Activated CD8-positive, alpha-beta memory T cell treated with anti-CD3 and anti-CD28 coated beads for 36 hours (primary cell): ENCODE data around the gene REM2. TPM values are rescaled to one million over a fixed set of nuclear protein-coding genes. Genes with fewer than 3 reads are reported as not detected.

Experiments
- CTCF ChIA-PET: fragments of 350-600 bp; sonication (Branson Sonifier 250); formaldehyde crosslinking; loops from one replicate; lab custom pipeline; 2021; ENCODE audit warnings: antibody characterized with exemption; lab: Charles Lee
- POLR2A ChIA-PET: fragments of 350-600 bp; sonication (Branson Sonifier 250); formaldehyde crosslinking; loops from one replicate; lab custom pipeline; 2021; ENCODE audit warnings: antibody characterized with exemption; lab: Charles Lee
- total RNA-seq, 2 experiments: library from RNA; stranded (reverse); gene quantifications; one replicate each; pipeline ENCODE4 v1.2.3, GENCODE V29; 2021

Gene REM2, protein sequence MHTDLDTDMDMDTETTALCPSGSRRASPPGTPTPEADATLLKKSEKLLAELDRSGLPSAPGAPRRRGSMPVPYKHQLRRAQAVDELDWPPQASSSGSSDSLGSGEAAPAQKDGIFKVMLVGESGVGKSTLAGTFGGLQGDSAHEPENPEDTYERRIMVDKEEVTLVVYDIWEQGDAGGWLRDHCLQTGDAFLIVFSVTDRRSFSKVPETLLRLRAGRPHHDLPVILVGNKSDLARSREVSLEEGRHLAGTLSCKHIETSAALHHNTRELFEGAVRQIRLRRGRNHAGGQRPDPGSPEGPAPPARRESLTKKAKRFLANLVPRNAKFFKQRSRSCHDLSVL
- under 1 TPM in 1 of 2 experiments, not detected in 1; 0.11 TPM for total RNA-seq

DNA sequence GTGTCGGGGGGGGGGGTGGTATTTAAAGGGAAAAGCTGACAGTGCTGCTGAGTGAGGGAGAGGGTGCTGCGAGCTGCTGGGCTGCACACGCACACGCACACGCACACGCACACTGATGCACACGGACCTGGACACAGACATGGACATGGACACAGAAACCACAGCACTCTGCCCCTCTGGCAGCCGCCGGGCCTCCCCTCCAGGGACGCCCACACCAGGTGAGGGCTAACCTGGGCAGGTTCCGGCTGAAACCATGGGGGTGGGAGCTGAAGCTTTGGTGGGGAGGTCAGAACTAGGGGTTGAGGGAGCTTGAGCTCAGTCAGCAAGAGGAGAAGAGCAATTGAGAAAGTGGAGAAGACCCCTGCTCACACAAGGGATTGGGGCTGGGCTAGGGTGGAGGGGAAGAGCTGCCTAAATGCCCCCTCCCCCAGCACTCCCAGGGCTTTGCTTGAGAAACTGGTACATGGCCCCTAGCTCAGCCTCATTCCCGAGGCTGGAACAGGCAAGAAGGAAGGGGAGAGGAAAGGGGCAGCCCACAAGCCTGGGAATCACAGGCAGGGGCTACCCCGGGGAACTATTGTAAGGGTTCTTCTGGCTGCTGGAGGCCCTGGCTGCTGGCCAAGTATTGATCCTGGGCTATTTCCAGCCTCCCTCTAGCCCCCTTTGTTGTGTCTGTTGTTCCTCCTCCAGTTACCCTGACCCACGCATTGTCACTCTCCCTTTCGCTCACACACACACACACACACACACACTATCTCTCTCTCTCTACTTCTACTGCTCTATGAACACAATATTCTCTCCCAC is at the start of gene REM2:
REM2 (plus strand) TSS at position 50 of the 804 bp plus-strand sequence; CDS start at position 116, 66 bp downstream.
- ChIA-PET POLR2A (interaction anchor here (0.6 to 2.1 kb wide), 2 partner anchors 12 to 56 kb away, joined by 3 to 7 read pairs; partner anchors contain the start of gene LRP10), CTCF (interaction anchor here (0.6 to 4.0 kb wide), 7 partner anchors 11 to 313 kb away, joined by 3 to 34 read pairs (median 5); partner anchors contain the start of gene LRP10)

DNA sequence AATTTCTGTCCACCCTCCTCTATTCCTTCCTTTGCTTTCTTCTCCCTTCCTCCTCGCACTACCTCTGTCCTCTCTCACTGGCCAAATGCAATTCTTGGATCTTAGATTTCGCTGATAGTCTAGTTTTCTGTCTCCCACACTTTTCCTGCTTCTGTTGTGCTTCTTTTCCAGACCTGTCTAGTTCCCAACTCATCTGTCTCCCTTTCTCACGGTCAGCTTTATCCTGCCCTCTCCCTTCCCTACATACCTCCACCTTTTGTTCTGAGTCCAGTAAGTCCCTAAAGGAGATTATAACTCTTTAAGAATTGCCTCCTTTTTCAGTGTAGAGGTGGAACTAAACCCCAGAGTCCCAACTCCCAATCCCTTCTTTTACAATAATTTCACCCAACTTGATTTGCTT is 47.5 kb upstream of the REM2 start:
- CTCF ChIA-PET: interaction anchor here (0.7 to 1.2 kb wide), 3 partner anchors 16 to 94 kb away, joined by 3 read pairs; partner anchors contain the start of gene PRMT5
- POLR2A ChIA-PET: interaction anchor here (0.7 kb wide), 1 partner anchor 14 kb away, joined by 3 read pairs; no protein-coding TSS in a partner anchor

DNA sequence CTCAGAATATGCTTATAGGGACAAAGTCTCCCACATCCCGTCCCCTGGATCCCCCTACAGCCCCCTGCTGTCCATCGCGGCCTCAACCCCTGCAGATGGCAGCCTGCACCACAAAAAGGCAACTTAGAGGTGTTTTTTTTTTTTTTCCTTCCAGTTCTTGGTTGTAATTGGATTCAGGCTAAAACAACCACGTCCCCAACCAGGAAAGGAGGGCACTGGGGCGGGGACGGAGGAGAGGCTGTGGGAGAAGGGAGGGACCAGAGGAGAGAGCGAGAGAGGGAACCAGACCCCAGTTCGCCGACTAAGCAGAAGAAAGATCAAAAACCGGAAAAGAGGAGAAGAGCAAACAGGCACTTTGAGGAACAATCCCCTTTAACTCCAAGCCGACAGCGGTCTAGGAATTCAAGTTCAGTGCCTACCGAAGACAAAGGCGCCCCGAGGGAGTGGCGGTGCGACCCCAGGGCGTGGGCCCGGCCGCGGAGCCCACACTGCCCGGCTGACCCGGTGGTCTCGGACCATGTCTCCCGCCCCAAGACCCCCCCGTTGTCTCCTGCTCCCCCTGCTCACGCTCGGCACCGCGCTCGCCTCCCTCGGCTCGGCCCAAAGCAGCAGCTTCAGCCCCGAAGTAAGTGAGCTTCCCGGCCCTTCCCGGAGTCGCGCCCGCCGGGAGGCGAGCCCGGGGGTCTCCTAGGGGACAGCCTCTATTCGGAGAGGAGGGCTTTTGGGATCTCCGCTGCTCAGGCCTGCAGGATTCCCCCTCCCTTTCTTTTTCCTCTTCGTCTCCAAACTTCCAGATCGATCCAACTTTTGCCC is 46.5 kb upstream of the REM2 start, which contains the start of gene MMP14:
MMP14 (plus strand) TSS at position 285 of the 813 bp plus-strand sequence; CDS start at position 518, 233 bp downstream.
- ChIA-PET CTCF (interaction anchor here (0.6 to 3.6 kb wide), 3 partner anchors 17 to 238 kb away, joined by 3 to 25 read pairs (median 4); partner anchors contain the start of genes ABHD4 and AJUBA), POLR2A (interaction anchor here (0.7 kb wide), 2 partner anchors 13 to 70 kb away, joined by 3 read pairs; partner anchors contain the start of gene OXA1L)

DNA sequence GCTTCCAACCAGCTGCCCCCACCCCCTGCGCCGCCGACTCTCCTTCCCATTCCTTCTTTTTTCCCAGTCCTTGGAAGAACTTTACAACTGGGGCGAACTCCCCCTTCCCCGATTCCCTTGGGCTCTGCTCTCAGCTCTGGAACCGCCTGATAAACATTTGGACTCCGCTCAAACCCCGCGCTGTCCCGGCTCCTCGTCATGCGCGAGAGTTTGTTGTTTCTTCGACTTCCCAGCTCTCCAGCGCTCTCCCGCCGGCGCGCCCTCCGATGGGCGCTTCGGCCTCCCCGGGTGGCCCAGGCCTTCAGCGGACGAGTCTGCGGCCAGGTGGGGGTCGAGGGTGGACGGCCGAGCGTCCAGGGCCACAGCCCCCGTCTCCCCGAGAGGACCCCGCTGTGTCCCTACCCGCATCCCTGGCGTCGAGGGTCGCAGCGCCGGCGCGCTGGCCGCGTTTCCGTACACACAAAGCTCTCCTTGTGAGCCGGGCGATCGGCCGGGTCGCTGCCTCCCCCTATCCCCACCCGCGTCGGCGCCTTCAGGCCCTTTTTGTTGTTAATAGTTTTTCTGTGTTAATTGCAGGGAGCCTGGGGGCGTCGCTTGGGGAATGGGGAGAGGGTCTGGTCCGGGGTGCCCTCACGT is 45.8 kb upstream of the REM2 start:
- ChIA-PET CTCF (interaction anchor here (0.6 to 3.6 kb wide), 4 partner anchors 10 to 239 kb away, joined by 3 to 25 read pairs (median 4); partner anchors contain the start of genes ABHD4 and AJUBA), POLR2A (interaction anchor here (0.7 kb wide), 1 partner anchor 71 kb away, joined by 3 read pairs; the partner anchor contains the start of gene OXA1L)

DNA sequence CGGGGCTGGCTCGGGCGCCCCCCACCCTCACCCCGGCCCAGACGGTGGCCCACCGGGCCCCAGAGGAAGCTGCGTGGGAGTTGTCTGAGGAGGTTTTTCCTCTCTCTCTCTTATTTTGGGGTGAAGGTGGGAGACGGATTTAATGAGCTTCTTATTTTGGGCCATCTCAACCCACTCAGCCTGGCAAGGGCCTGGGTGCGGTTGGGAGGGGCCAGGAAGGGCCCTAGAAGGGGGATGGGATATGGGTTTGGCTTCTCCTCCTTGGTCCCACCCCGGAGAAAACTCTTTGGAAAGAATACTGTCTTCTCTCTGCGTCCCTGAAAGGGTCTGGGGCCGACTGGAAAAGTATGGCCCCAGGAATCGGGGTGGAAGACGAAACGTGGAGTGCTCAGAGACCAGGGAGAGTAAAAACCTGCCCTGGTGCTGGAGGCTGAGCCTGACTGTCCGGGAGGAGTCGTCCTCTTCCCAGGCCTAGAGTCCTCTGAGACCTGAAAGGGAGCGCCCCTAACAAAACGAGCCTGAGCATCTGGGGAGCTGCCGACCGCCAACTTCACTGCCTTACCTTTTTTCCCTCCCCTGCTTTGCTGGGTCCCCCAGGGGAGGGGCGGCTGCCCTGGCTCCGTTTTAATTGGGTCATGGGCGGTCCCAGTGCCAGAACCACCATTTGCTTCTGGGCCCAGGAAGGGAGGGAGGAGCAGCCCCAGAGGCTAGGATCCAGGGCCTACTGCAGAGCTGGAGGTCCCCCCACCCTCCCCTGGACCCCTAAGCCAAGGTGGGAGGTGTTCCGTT is 45.1 kb upstream of the REM2 start:
- POLR2A ChIA-PET: no interaction called here
- CTCF ChIA-PET: interaction anchor here (1.0 to 3.6 kb wide), 3 partner anchors 11 to 268 kb away, joined by 3 to 25 read pairs (median 6); no protein-coding TSS in a partner anchor

DNA sequence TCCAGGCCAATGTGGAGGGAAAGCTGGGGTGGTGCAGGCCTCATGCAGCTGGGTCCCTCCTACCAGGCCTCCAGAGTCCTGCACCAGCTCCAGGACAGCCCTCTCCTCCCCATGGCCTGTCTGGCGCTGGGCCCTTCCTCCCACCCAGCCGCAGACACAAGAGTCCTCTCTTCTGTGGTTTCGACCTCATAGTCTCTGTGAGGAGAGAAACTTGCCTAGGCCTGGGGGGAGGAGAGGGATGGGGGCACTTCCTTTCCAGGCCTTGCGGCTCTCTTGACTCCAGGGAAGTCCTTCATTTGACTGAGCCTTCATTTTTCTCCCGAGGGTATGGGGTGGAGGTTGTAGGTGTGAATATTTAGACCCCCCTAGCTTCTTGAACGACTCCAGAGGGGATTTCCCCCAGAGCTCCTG is 44.4 kb upstream of the REM2 start:
- CTCF ChIA-PET: interaction anchor here (1.6 to 3.6 kb wide), 2 partner anchors 15 to 268 kb away, joined by 6 to 25 read pairs; no protein-coding TSS in a partner anchor
- POLR2A ChIA-PET: interaction anchor here (0.6 kb wide), 1 partner anchor 8 kb away, joined by 3 read pairs; no protein-coding TSS in a partner anchor

DNA sequence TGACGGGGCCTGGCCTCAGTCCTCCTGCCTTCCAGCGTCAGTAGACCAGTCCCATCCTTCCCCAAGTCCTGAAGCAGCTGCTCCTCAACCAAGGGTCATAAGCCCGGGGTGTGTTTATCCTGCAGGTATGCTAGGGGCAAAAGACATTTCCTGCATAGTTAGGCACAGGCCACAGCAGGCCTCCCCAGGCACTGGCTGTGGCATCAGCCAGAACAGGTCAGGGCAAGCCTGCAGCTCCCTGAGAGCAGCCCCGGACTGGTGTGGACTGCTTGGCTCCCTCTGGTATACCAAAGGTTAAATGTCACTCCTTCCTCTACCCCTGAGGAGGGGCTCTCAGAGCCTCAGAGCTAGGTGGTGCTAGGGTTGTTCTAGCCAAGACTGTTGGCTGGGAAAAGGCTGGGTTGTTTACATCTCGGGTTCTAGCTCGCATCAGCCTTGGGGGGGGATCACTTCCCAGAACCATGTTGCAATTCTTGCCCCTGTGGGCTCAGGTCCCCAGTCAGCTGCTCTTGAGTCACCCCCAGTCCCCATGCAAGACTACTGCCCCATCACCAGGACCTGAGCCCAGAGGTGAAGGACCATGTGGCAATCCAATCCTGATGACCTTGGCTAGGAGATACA is 43.8 kb upstream of the REM2 start:
- ChIA-PET POLR2A (interaction anchor here (0.6 to 0.7 kb wide), 3 partner anchors 9 to 218 kb away, joined by 3 to 7 read pairs (median 3); no protein-coding TSS in a partner anchor), CTCF (interaction anchor here (1.6 to 3.6 kb wide), 2 partner anchors 14 to 269 kb away, joined by 6 to 25 read pairs; no protein-coding TSS in a partner anchor)

DNA sequence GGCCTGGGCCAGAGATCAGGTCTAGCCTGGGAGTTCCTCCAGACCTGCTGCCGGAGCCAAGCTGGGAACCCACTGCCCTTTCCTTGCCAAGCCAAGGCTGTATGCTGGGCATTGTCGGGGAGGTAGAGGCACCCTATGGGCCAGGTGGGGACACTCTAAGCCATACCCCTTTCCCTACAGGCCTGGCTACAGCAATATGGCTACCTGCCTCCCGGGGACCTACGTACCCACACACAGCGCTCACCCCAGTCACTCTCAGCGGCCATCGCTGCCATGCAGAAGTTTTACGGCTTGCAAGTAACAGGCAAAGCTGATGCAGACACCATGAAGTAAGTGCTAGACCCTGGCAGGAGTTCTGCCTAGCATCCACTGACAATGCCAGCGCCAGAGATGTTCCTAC is 41.7 kb upstream of the REM2 start:
- POLR2A ChIA-PET: no interaction called here

DNA sequence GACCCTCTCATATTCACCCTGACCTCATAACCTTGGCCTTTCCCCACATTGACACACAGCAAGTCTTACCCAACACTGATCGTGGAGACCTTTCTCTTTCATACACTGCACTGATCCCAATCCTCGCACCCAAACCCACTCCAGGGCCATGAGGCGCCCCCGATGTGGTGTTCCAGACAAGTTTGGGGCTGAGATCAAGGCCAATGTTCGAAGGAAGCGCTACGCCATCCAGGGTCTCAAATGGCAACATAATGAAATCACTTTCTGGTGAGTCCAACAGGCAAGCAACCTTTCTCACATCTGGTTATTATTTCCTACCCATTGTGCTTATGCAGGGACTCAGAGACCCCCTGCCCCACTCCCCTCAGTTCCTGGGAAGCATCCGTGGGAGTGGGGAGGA is 41.3 kb upstream of the REM2 start:
- POLR2A ChIA-PET: no interaction called here

More for the DNA sequence above, 41.7 kb upstream of the REM2 start:
- CTCF ChIA-PET: no interaction called here

DNA sequence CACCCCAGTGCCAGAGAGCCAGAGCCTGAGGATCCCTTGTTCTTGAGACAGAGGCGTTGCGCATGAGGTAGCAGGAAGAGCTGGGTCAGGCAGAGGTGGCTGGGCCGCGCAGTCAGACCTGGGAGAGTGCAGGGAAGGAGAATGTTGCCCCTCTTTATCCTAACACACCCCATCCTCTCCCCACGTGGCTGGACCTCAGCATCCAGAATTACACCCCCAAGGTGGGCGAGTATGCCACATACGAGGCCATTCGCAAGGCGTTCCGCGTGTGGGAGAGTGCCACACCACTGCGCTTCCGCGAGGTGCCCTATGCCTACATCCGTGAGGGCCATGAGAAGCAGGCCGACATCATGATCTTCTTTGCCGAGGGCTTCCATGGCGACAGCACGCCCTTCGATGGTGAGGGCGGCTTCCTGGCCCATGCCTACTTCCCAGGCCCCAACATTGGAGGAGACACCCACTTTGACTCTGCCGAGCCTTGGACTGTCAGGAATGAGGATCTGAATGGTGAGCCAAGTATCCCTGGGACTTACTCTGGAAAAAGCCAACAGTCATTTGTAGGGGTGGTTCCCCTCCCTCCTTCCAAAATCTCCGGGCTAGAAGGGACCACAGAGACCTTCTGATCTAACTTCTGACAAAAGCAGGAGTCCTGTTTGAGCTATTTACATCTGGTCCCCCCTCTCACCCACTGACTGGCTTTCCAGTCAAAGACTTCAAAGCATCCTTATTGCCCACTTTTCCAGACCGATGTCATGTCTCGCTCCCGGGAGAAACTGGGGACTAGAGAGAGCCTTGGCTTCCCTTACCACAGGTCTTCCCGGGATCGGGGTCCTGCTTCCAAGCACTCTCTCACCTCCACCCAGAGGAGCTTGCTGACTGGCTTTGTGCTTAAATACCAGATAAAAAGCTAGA is 40.6 kb upstream of the REM2 start:
- POLR2A ChIA-PET: no interaction called here
- CTCF ChIA-PET: interaction anchor here (1.0 kb wide), 1 partner anchor 9 kb away, joined by 3 read pairs; no protein-coding TSS in a partner anchor

More for the DNA sequence above, 41.3 kb upstream of the REM2 start:
- CTCF ChIA-PET: no interaction called here

DNA sequence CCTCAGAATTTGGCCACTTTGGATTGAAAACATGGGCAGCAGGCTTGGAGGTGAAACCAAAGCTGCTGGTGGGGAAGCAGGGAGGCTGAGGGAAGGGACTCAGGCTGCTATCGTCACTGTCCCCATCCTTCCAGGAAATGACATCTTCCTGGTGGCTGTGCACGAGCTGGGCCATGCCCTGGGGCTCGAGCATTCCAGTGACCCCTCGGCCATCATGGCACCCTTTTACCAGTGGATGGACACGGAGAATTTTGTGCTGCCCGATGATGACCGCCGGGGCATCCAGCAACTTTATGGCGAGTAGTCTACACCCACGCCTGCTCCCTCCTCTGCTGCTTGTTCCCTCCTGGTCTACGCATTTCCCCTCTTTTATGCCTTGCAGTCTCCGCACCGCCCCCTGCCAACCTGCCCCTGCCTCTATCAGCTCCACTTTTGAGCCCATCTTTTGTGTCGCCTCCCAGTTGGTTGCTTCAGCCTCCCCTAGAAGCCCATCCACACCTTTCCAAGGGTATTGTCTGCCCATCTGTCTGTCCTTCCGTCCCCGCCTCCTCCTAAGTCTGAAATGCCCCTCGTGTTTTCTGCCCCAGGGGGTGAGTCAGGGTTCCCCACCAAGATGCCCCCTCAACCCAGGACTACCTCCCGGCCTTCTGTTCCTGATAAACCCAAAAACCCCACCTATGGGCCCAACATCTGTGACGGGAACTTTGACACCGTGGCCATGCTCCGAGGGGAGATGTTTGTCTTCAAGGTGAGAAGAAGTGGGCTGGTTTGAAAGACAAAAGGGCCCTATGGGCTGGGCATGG is 39.7 kb upstream of the REM2 start:
- ChIA-PET POLR2A (no interaction called here), CTCF (interaction anchor here (1.0 kb wide), 1 partner anchor 8 kb away, joined by 3 read pairs; no protein-coding TSS in a partner anchor)

DNA sequence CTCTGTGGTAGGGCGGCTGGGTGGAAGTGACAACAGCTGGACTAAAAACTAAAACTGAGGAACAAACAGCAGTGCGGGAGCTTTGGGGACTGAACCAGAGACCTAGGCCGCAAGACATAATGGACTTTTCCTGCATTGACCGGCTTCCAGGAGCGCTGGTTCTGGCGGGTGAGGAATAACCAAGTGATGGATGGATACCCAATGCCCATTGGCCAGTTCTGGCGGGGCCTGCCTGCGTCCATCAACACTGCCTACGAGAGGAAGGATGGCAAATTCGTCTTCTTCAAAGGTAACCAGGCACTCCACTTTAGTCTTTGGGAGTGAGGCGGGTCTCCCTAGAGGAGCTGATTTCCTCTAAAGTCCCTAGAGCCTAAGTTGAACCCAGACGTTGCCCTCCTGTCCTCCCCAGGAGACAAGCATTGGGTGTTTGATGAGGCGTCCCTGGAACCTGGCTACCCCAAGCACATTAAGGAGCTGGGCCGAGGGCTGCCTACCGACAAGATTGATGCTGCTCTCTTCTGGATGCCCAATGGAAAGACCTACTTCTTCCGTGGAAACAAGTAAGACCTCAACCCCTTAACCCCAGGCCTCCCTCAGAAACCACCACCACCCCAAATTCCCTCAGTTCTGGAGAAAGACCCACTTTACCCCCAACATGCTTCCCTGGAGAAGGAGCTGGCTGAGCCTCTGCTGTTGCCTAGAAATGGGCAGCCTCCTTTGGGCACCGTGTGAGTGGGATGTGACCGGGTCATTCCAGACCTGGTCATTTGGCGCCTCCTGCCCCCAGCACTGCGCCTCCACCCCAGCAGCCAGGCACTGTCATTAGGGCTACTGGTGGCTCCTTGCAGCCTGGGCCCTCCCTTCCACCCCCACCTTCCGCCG is 38.6 kb upstream of the REM2 start:
- CTCF ChIA-PET: interaction anchor here (1.2 to 1.4 kb wide), 3 partner anchors 9 to 22 kb away, joined by 3 to 6 read pairs (median 4); no protein-coding TSS in a partner anchor
- POLR2A ChIA-PET: no interaction called here

DNA sequence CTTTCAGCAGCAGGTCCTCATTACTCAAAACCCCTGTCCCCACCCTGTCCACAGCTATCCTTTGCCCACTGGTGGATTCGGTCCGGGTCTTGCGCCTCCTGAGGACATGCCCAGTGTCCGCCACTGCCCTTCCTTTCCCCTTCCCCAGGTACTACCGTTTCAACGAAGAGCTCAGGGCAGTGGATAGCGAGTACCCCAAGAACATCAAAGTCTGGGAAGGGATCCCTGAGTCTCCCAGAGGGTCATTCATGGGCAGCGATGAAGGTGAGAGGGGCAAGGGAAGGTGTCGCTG is 38.0 kb upstream of the REM2 start:
- ChIA-PET POLR2A (no interaction called here), CTCF (interaction anchor here (1.2 to 1.4 kb wide), 3 partner anchors 8 to 22 kb away, joined by 3 to 6 read pairs (median 4); no protein-coding TSS in a partner anchor)
